Pulmonary artery endothelial cell (primary cell): ENCODE data around the gene SERTM1. TPM values are rescaled to one million over a fixed set of nuclear protein-coding genes. Genes with fewer than 3 reads are reported as not detected.

Source experiments
- DNase-seq: peaks from one replicate; pipeline ENCODE4 v3.0.0-alpha.2; 2011; ENCODE audit warnings: low read depth, low spot score
- total RNA-seq: library from RNA; depleted of rRNA; stranded (reverse); fragments of >200 nt; gene quantifications from 2 replicates; pipeline ENCODE4 v1.2.3, GENCODE V29; 2014

Gene SERTM1
- total RNA-seq, 1 donor from 2014 or later: 0.20 TPM

DNA sequence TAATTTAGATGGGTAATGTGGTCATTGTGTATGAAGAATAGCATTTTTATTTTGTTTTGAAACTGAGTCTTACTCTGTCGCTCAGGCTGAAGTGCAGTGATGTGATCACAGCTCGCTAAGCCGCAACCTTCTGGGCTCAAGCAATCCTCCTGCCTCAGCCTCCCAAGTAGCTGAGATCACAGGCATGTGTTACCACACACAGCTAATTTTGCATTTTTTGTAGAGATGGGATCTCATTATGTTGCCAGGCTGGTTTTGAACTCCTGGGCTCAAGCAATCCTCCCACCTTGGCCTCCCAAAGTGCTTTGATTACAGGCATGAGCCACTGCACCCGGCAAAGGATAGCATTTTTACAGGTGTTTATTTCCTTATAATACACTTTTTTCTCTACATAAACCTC lies 36.6 kb downstream of the SERTM1 start:
- DNase-seq: no peak

GRCh38 chr13:36712290-36712689 lies 38.5 kb downstream of the SERTM1 start:
- no peak for DNase-seq

DNA sequence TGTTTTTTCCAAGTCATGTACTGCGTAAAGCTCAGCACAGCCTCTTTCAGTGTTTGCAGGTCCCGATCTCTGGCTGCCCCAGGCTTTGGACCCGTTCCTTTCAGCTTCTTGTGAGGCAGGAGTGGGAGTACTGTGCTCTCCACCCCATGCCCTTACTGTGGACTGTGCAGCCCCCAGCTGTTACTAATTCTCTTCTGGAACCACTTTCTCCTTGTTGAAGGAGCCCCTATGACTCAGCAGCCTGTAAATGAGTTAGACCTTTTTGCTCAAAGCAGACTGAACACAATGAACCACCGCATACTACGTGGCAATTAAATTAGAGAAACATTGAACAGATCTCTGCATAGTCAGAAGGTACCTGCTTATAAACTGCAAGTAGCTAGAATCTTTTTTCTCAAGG lies 39.0 kb downstream of the SERTM1 start:
- no peak for DNase-seq

DNA sequence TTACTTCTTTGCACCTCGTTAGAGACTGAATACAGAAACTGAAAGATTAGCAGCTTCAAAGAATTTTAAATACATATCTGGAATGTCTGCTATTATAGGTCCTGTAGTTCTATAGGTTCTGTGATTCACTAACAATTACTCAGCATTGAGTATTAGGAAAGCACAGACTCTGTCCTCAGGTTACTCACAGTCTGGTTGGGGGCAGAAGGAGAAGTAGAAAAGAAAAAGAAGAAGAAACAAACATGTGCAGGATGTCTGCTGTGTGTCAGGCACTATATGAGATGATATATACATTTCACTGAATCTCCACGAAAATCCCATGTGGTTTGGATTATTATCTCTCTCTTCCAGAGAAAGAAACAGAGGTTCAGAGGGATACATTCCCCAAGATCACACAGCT lies 40.1 kb downstream of the SERTM1 start:
- DNase-seq: no peak

DNA sequence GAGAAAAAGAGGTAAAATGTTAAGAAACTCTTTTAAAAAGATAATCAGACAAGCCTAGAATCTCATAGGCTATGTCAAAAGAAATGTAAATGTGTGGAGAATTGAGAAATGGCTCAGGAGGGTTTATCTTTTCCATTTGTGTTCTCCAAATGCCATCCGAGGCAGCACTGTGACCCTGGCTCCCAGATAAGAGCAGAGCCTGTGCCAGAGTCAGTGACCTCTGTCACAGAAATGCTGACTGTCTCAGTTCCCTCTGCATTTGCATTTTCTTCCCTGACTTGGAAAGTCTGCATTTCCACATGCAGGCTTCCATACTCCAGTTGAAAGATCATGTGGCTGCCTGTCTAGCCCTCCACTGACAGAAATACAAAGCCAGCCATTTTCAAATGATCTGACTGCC lies 42.0 kb downstream of the SERTM1 start:
- DNase-seq: no peak

DNA sequence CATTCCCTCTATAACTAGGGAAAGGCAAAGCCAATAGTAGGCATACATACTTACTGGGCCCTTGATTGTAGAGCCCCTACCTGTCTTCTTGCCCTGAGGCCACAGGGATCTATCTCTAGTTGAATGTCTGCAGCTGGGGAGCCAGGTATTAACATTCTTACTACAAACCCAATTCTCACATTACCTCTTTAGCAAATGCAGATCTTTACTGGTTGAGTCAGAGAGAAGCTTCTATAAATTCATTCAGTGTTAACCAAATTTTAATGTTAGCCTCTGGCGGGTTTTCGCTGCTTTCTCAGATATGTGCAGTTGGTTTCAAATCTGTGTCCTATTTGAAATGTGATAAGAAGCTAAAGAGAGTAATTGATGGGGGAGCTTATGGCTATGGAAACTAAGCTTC lies 43.2 kb downstream of the SERTM1 start:
- no peak for DNase-seq

DNA sequence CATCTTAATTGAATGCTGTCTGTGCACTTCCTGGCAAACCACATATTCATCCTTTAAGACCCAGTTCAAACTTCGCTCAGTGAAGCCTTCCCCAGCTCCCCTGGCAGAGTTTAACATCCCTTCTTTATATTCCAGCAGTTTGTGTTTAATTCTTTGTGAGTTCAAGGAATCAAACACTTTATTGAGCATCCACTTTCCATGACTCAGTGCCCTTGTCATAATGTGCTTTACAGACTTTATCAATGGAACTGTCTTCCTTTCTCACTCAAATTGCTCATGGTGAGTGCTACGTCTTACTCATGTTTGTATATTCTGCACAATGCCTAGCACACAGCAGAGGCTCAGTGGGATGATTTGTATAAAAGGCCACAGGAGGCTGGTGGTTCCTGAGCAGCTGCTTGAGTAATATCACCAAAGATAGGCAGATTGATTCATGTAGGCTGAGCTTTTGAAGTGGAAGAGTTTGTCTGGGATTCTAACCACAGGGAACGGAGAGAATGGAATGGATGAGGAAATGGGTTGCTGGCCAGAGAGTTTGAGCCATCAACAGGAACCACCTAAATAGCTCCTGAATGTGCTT lies 44.2 kb downstream of the SERTM1 start:
- DNase-seq: no peak

GRCh38 chr13:36718686-36719085 lies 44.9 kb downstream of the SERTM1 start:
- no peak for DNase-seq

DNA sequence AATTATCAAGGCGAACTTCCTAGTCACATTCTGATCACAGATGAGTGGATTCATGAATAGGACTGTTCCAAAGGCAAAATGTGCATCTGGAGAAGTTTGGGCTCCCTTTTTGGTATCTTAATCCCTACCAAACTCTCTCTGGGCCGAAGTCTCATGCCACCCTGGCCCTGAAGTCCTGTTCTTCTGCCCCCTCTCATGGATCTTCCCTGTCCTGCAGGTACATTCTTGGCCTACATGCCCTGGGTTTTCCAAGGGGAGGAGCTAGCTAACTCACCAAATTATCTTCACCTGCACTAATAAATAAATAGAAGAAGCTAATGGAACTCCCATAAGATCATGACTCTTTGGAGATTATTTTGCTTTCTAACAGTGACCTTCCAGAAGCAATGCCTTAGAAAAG lies 50.3 kb downstream of the SERTM1 start:
- DNase-seq: no peak

- DNase-seq: no peak
Measured at GRCh38 chr13:36725936-36726335, 52.1 kb downstream of the SERTM1 start.

DNA sequence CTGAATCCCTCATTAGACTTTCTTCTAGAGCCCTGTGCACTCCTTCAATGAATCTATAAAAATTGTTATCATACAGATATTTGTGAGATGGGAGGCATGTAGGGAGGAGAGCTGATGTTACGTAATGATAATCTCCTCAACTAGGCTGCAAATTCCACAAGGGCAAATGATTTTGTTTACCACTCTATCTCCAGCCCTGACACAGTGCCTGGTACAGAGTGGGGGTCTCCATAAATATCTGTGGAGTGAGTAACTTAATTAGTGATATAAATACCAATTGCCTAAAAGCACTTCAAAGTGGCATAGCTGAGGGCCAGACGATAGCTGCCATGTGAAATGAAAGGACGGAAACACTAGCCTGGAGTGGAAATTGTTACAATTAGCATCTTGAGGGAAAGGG lies 54.2 kb downstream of the SERTM1 start:
- no peak for DNase-seq

- DNase-seq: peak; percentile 22
Measured at GRCh38 chr13:36736119-36736726, 62.4 kb downstream of the SERTM1 start.

- DNase-seq: no peak
Measured at GRCh38 chr13:36737524-36738083, 63.8 kb downstream of the SERTM1 start.

- no peak for DNase-seq
Measured at GRCh38 chr13:36745436-36745835, 71.6 kb downstream of the SERTM1 start.

- DNase-seq: no peak
Measured at GRCh38 chr13:36746051-36746450, 72.2 kb downstream of the SERTM1 start.

Other genes starting within 250 kb of the SERTM1 start
- gene CCNA1, start 241.5 kb upstream of the SERTM1 start, total RNA-seq: 127 and 156 TPM in 2 replicates
- 1.6 and 1.7 TPM in 2 replicates for gene RFXAP, start 145.2 kb downstream of the SERTM1 start, total RNA-seq
- 3.2 and 5.0 TPM in 2 replicates for gene SMAD9, start 246.2 kb downstream of the SERTM1 start, total RNA-seq